Bronchial epithelial cell (primary cell): ENCODE results near the gene CLNK. TPM values are rescaled to one million over a fixed set of nuclear protein-coding genes. Genes with fewer than 3 reads are reported as not detected.

Experiments
- DNase-seq: peaks from one replicate; pipeline ENCODE4 v3.0.0-alpha.2; 2010; ENCODE audit warnings: low read depth
- FAIRE-seq: peaks from 2 replicates; lab custom pipeline; 2011; peaks lifted over from hg19 to GRCh38; lab: Jason Lieb, UNC
- H3K27me3 ChIP-seq: 2 replicates; pipeline ENCODE4 v1.5.1; 2011; ENCODE audit warnings: low read length; ENCODE audit not compliant: control insufficient read depth, insufficient read depth
- H3K36me3 ChIP-seq: 2 replicates; pipeline ENCODE4 v1.5.1; 2011; ENCODE audit warnings: low read length; ENCODE audit not compliant: control insufficient read depth, insufficient read depth
- H3K4me3 ChIP-seq: 2 replicates; pipeline ENCODE4 v1.5.1; 2011; ENCODE audit warnings: mild to moderate bottlenecking, low read depth, low read length, control low read depth
- total RNA-seq: library from RNA; depleted of rRNA; stranded (reverse); fragments of >200 nt; gene quantifications from 2 replicates; pipeline ENCODE4 v1.2.1, GENCODE V29; 2014
- TF ChIP-seq, protein P1 (sequence below): IDR thresholded peaks from 2 replicates; pipeline ENCODE4 v1.5.1; 2011; ENCODE audit warnings: mild to moderate bottlenecking, moderate library complexity, low read length, control low read depth, inconsistent platforms; ENCODE audit not compliant: insufficient read depth, severe bottlenecking

The CLNK gene
- total RNA-seq, 1 donor from 2014 or later, result not detected

DNA sequence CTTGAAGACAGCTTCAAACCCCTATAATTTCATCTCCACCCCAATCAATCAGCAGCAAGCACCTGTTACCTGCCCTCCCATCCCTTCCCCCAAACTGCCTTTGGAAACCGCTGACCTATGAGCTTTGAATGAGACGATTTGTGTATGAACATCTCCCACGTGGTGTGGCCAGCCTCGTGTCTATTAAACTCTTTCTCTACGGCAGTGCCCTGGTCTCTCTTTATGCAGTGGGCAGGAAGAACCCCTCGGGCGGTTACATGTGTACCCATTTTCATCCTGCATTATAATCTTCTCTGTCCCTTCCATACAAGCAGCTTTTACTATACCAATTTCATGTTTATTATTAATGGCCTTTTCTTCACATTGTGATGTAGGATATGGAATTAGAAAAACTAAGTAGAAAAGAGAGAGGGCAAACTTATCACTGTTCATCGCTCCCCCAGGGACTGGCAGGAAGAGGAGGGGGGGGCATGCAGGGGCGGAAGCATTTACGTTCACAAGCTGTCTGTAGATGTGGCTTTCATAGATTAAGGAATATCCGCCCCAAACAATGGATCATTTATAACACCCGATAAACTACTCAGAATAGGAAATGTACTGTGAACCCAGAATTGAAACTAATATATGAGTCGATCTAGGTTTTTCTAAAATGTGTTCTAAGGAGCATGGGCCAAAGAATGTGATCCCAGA, 131.8 kb downstream of the CLNK start:
- Histone ChIP-seq H3K36me3 (no peaks in the 10 kb centered on the region), H3K27me3 (no peaks in the 10 kb centered on the region), H3K4me3 (no peak overlapping the region)
- FAIRE-seq, result peak; percentile 50
- TF ChIP-seq, protein P1, sequence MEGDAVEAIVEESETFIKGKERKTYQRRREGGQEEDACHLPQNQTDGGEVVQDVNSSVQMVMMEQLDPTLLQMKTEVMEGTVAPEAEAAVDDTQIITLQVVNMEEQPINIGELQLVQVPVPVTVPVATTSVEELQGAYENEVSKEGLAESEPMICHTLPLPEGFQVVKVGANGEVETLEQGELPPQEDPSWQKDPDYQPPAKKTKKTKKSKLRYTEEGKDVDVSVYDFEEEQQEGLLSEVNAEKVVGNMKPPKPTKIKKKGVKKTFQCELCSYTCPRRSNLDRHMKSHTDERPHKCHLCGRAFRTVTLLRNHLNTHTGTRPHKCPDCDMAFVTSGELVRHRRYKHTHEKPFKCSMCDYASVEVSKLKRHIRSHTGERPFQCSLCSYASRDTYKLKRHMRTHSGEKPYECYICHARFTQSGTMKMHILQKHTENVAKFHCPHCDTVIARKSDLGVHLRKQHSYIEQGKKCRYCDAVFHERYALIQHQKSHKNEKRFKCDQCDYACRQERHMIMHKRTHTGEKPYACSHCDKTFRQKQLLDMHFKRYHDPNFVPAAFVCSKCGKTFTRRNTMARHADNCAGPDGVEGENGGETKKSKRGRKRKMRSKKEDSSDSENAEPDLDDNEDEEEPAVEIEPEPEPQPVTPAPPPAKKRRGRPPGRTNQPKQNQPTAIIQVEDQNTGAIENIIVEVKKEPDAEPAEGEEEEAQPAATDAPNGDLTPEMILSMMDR, result no peak
- DNase-seq, result no peak

DNA sequence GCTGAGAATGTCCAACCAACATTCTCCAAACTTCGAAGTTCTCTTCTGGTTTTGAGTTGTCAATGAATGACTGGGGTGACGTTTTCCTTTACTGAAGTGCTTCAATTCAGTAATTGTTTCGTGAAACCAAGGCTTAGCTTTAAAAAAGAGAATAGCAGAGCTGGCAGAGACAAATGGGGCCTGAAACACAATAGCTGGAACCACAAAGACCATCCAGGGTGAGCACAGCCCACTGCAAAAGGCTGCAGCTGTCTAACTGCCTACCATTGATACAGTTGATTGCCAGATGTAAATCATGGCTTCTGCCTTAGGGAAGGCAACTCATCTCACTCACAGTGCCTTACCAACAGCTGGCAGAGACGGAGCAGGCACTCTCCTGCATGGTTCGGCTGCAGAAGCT, 148.7 kb downstream of the CLNK start:
- TF ChIP-seq, protein P1, result no peak
- FAIRE-seq (no peak), DNase-seq (no peak)
- no peaks in the 10 kb centered on the region for H3K36me3 ChIP-seq
- no peak overlapping the region for H3K4me3 ChIP-seq
- no peaks in the 10 kb centered on the region for H3K27me3 ChIP-seq

DNA sequence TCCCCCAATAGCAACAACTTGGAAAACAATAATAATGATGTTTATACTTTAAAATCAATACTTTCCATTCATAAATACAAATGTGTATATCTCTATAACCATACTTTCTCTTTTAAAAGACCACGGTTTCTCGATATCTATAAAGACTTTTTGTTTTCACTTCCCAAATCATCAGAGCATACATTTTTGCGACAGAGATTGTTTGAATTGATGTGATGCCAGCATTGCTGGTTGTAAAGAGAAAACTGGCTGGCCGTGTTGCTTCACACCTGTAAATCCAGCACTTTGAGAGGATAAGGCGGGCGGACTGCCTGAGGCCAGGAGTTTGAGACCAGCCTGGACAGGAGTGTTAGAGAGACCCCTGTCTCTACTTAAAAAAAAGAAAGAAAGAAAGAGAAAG, 149.7 kb downstream of the CLNK start:
- no peak overlapping the region for H3K4me3 ChIP-seq
- no peak for DNase-seq
- TF ChIP-seq, protein P1, result no peak

DNA sequence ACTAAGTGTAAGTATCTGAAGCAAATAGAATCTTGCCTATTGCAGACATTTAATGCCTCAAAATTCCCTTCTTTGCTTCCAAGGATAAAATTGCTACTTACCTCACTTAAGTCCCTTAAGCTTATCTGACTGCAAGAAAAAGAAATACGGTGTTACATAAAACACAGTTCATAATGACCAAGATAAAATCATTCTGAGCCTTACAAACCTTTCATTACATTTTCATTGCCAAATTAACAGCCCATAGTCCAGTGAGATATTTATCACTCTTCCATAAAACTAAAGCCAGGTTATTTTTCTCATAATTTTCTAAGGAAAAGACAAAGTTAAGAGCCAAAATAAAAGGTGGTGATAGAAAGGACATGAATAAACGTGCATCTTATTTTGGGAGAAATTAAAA, 152.4 kb downstream of the CLNK start:
- FAIRE-seq (no peak), DNase-seq (no peak)
- Histone ChIP-seq H3K36me3 (no peaks in the 10 kb centered on the region), H3K27me3 (no peaks in the 10 kb centered on the region), H3K4me3 (no peak overlapping the region)
- TF ChIP-seq, protein P1, result no peak

More for the DNA sequence above, 149.7 kb downstream of the CLNK start:
- H3K27me3 ChIP-seq, result no peaks in the 10 kb centered on the region
- no peak for FAIRE-seq
- no peaks in the 10 kb centered on the region for H3K36me3 ChIP-seq

DNA sequence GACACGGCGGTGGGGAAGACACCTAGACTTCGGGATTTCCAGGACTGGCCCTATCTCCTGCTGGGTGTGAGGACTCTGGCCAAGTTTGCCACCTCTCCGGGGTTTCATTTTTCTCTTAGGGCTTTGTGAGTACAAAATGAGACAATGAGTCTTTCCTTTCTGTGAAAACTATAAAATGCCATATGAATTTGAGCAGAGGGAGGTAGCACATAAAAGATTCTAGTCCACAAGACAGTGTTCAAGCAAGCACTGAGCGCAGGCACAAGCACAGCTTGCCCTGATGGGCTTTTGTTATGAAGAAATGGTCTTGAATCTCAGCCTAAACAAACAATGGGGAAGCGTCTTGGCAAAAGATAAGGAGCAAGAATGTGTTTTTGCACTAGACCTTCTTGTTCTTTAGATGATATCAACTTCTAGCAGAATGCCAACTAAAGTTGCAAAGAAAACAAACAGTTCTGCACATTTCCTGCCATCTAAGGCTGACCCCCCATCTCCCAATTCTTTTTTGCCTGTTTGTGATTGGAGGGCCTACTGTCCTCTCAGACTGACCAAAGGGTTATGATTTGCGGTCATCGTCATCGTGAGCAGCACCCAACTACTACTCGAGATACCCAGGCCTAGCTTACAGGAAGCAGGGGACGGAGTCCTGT, 154.3 kb downstream of the CLNK start:
- FAIRE-seq, result peak; percentile 23
- Histone ChIP-seq H3K4me3 (no peak overlapping the region), H3K36me3 (no peaks in the 10 kb centered on the region), H3K27me3 (no peaks in the 10 kb centered on the region)
- TF ChIP-seq, protein P1, result no peak
- peak; percentile 34 for DNase-seq
